ENCODE data around the gene TEP1. TPM values are rescaled to one million over a fixed set of nuclear protein-coding genes. Genes with fewer than 3 reads are reported as not detected.
A peak's percentile ranks its signal among the peaks of the same experiment; 100 is the strongest.
"Not testable (repeated sequence)": the region's sequence is repeated elsewhere in the genome, so short reads cannot be mapped to it uniquely, and the experiment has no call there.

TEP1 gene
- total and polyA plus RNA-seq, 4 donors = 10.3 to 62.4 (median 38.6) TPM

DNA sequence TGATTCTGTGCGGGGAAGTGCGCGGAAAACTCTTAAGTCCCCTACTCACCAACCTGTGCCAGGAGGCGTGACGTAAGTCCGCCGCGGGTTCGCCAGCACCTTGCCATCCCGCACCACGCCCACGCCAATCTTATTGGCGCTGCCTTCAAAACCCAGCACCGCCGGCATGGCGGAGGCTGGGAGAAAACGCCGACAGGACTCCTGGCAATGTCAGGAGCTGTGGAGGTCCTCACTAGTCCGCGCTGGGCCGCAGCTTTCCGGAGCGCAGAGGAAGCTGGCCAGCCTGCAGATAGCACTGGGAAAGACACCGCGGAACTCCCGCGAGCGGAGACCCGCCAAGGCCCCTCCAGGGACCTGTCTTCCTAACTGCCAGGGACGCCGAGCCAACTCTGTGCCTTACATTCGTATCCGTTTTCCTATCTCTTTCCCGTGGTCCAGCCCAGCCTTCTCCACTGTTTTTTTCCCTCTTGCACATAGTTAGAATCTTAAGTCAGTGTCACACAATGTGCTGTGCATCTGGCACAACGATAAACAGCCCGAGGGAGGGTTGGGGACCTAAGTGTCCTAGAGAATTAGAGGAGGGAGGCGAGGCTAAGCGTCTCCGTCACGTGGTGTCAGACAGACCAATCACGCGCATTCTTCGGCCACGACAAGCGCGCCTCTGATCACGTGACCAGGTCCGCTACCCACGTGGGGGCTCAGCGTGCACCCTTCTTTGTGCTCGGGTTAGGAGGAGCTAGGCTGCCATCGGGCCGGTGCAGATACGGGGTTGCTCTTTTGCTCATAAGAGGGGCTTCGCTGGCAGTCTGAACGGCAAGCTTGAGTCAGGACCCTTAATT, 41.4 kb upstream of the TEP1 start, which contains the start of the genes APEX1 and OSGEP:
APEX1 (plus strand) TSS at position 711 of the 839 bp plus-strand sequence. CDS start 420 bp downstream, outside the sequence.
OSGEP (minus strand) TSS at position 297 of the 839 bp plus-strand sequence; CDS start at position 168, 129 bp downstream.
- Histone ChIP-seq H3K36me3 (ENCODE audit: control insufficient read depth in 1 of 2, insufficient read depth in 2 of 2, low read length in 1 of 2) (peaks cover 0 to 6% of the 10 kb centered on the region in 2 donors), H3K27me3 (ENCODE audit: control insufficient read depth in 1 of 2, insufficient read depth in 2 of 2, low read length in 1 of 2) (no peaks in the 10 kb centered on the region), H3K9me3 (ENCODE audit: control insufficient read depth, low read length) (no peaks in the 10 kb centered on the region), H3K4me1 (ENCODE audit: control insufficient read depth in 1 of 2, insufficient read depth in 2 of 2, low read length in 2 of 2) (no peaks in the 10 kb centered on the region), H3K4me3 (ENCODE audit: low read length in 2 of 2) (peak within 1 kb of the TSS; percentile 68 to 91), H3K27ac (ENCODE audit: low read depth in 1 of 2, low read length in 2 of 2) (peak within 1 kb of the TSS; percentile 16 to 75)
- ATAC-seq (ENCODE audit: low FRiP score) (peak; percentile 98), DNase-seq (peak; percentile 99)
- 0% methylated on average over 56 of the region's 56 CpGs for WGBS, 2 donors
- intact Hi-C loops (cut with DNase I) = loop anchor here (1.0 to 5.0 kb wide), 4 partner anchors 15 to 158 kb away; partner anchors contain the start of genes TEP1 (in 2 of the 2), PARP2 (in 1 of the 2) and PNP (in 1 of the 2)

DNA sequence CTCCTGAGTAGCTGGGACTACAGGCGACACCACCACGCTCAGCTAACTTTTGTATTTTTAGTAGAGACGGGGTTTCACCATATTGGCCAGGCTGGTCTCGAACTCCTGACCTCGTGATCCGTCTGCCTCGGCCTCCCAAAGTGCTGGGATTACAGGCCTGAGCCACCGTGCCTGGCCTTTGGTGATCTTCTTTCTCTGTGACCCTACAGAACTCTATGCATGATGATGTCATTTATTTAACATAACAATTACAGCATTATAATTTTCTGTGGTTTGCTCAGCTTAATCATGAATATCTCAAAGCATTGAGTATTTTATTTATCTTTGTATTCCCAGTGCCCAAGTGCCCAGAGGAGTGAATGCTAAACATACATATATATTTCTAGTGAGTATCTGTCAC, 39.5 kb upstream of the TEP1 start:
- 90 to 93% methylated on average over 8 of the region's 8 CpGs for WGBS, 2 donors
- H3K4me1 ChIP-seq (ENCODE audit: control insufficient read depth in 1 of 2, insufficient read depth in 2 of 2, low read length in 2 of 2); H3K36me3 ChIP-seq (ENCODE audit: control insufficient read depth in 1 of 2, insufficient read depth in 2 of 2, low read length in 1 of 2); H3K27ac ChIP-seq (ENCODE audit: low read depth in 1 of 2, low read length in 2 of 2); H3K9me3 ChIP-seq (ENCODE audit: control insufficient read depth, low read length); H3K4me3 ChIP-seq (ENCODE audit: low read length in 2 of 2); intact Hi-C loops (cut with DNase I); DNase-seq; ATAC-seq (ENCODE audit: low FRiP score); H3K27me3 ChIP-seq (ENCODE audit: control insufficient read depth in 1 of 2, insufficient read depth in 2 of 2, low read length in 1 of 2): not testable (repeated sequence)

DNA sequence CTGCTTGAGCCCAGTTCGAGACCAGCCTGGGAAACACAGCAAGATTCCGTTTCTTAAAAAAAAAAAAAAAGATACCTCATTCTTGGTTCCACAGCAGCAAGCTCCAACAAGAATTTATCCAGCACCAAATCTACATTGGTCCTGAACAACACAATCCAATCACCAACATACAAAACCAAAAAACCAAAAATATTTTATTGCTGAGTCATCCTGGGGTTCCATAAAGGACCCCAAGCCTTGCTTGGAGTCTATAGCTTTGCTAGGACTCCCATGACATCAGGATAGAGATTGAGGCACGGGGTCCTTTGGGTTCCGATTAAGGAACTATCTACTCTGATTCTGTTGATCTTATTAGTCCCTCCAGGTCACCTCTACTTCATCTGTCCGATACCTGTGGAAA, 33.6 kb upstream of the TEP1 start:
- 95 to 98% methylated on average over 5 of the region's 5 CpGs for WGBS, 2 donors
- DNase-seq (no peak), ATAC-seq (ENCODE audit: low FRiP score) (no peak)
- no peaks in the 10 kb centered on the region for H3K27me3 ChIP-seq (ENCODE audit: control insufficient read depth in 1 of 2, insufficient read depth in 2 of 2, low read length in 1 of 2)
- H3K9me3 ChIP-seq (ENCODE audit: control insufficient read depth, low read length) = no peaks in the 10 kb centered on the region
- H3K4me1 ChIP-seq (ENCODE audit: control insufficient read depth in 1 of 2, insufficient read depth in 2 of 2, low read length in 2 of 2) = no peaks in the 10 kb centered on the region
- H3K4me3 ChIP-seq (ENCODE audit: low read length in 2 of 2) = no peak overlapping the region
- no peak overlapping the region for H3K27ac ChIP-seq (ENCODE audit: low read depth in 1 of 2, low read length in 2 of 2)
- intact Hi-C loops (cut with DNase I) = no loop called here
- peaks cover 6 to 11% of the 10 kb centered on the region in 2 donors for H3K36me3 ChIP-seq (ENCODE audit: control insufficient read depth in 1 of 2, insufficient read depth in 2 of 2, low read length in 1 of 2)

DNA sequence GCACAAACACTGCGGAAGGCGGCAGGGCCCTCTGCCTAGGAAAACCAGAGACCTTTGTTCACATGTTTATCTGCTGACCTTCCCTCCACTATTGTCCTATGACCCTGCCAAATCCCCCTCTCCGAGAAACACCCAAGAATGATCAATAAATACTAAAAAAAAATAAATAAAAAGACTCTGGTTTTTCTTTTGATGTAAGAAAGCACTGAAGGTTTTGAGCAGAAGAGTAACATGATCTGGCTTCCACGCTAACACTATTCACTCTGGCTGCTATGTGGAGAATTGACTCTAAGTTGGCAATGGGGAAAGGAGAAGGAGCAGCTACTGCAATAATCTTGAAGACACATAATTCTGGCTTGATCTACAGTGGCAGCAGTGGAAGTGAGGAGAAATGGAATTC, 30.3 kb upstream of the TEP1 start:
- DNase-seq; H3K27me3 ChIP-seq (ENCODE audit: control insufficient read depth in 1 of 2, insufficient read depth in 2 of 2, low read length in 1 of 2); H3K4me1 ChIP-seq (ENCODE audit: control insufficient read depth in 1 of 2, insufficient read depth in 2 of 2, low read length in 2 of 2); ATAC-seq (ENCODE audit: low FRiP score); H3K4me3 ChIP-seq (ENCODE audit: low read length in 2 of 2); H3K27ac ChIP-seq (ENCODE audit: low read depth in 1 of 2, low read length in 2 of 2); H3K9me3 ChIP-seq (ENCODE audit: control insufficient read depth, low read length); intact Hi-C loops (cut with DNase I): not testable (repeated sequence)
- WGBS, 2 donors = 88 to 95% methylated on average over 2 of the region's 4 CpGs
- peaks cover 2 to 11% of the 10 kb centered on the region in 2 donors for H3K36me3 ChIP-seq (ENCODE audit: control insufficient read depth in 1 of 2, insufficient read depth in 2 of 2, low read length in 1 of 2)

DNA sequence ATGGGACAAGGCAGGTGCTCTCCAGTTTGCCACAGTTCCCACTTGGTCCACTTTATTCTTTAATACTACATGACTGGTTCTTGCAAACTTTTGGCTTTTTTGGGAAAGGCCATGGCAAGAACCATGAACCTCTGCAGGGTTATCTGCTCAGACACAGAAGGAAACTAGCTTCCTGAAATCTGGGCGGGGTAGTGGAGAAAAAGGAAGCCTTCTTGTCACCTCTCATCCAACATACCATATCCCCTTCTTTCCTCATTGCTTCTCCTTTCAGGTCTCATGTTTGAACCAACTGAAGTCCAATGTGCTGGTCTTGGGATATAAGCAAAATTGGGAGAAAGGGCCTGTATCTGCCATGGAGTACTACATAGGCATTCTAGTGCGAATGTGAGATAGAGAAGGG, 28.2 kb upstream of the TEP1 start:
- no peaks in the 10 kb centered on the region for H3K4me1 ChIP-seq (ENCODE audit: control insufficient read depth in 1 of 2, insufficient read depth in 2 of 2, low read length in 2 of 2)
- H3K27ac ChIP-seq (ENCODE audit: low read depth in 1 of 2, low read length in 2 of 2) = no peak overlapping the region
- H3K4me3 ChIP-seq (ENCODE audit: low read length in 2 of 2) = no peak overlapping the region
- H3K27me3 ChIP-seq (ENCODE audit: control insufficient read depth in 1 of 2, insufficient read depth in 2 of 2, low read length in 1 of 2) = no peaks in the 10 kb centered on the region
- no peaks in the 10 kb centered on the region for H3K9me3 ChIP-seq (ENCODE audit: control insufficient read depth, low read length)
- intact Hi-C loops (cut with DNase I) = no loop called here
- no peak for ATAC-seq (ENCODE audit: low FRiP score)
- no peaks in the 10 kb centered on the region for H3K36me3 ChIP-seq (ENCODE audit: control insufficient read depth in 1 of 2, insufficient read depth in 2 of 2, low read length in 1 of 2)
- no peak for DNase-seq
- 94 to 95% methylated on average over 2 of the region's 2 CpGs for WGBS, 2 donors

DNA sequence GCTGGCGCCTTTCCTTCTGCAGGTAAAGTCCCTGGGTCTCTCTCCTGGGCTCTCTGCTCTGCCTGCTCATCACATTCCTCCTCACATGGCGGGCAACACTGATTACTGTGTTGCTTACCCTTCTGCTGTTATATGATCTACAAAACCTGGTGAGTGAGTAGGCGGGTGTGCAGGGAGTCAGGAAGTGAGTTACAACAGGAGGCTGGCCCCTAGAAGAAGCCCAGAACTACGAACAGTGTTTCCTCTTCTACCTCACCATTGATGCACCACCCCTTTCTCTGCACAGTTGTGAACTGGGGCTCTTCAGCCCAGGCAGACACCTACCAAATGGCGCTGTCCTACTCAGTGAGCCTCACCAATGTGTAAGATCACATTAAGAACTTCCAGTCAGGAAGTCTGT, 27.6 kb upstream of the TEP1 start:
- Histone ChIP-seq H3K27ac (ENCODE audit: low read depth in 1 of 2, low read length in 2 of 2) (no peak overlapping the region), H3K4me1 (ENCODE audit: control insufficient read depth in 1 of 2, insufficient read depth in 2 of 2, low read length in 2 of 2) (no peaks in the 10 kb centered on the region), H3K9me3 (ENCODE audit: control insufficient read depth, low read length) (no peaks in the 10 kb centered on the region), H3K27me3 (ENCODE audit: control insufficient read depth in 1 of 2, insufficient read depth in 2 of 2, low read length in 1 of 2) (no peaks in the 10 kb centered on the region), H3K36me3 (ENCODE audit: control insufficient read depth in 1 of 2, insufficient read depth in 2 of 2, low read length in 1 of 2) (no peaks in the 10 kb centered on the region), H3K4me3 (ENCODE audit: low read length in 2 of 2) (no peak overlapping the region)
- no peak for DNase-seq
- intact Hi-C loops (cut with DNase I) = no loop called here
- 71 to 85% methylated on average over 5 of the region's 5 CpGs for WGBS, 2 donors
- no peak for ATAC-seq (ENCODE audit: low FRiP score)

DNA sequence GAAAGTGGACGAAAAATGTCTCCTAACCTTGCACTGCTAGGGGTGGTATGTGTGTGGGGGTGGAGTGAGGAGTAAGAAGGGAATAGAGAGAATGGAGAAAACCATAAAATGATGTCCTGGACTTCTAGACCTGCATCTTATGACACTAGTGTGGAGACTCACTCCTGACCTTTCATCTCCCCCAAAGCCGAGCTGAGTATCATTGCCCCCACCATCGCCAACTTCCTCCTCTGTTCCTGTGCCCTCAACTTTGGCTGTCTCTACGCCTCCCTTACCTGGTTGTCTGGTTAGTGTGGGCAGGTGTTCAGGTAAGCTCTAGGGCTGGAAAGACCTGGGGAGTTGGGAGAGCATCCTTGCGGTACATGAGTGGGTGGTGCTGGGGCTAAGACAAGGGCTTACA, 27.2 kb upstream of the TEP1 start:
- Histone ChIP-seq H3K27ac (ENCODE audit: low read depth in 1 of 2, low read length in 2 of 2) (no peak overlapping the region), H3K36me3 (ENCODE audit: control insufficient read depth in 1 of 2, insufficient read depth in 2 of 2, low read length in 1 of 2) (no peaks in the 10 kb centered on the region), H3K4me3 (ENCODE audit: low read length in 2 of 2) (no peak overlapping the region), H3K4me1 (ENCODE audit: control insufficient read depth in 1 of 2, insufficient read depth in 2 of 2, low read length in 2 of 2) (no peaks in the 10 kb centered on the region), H3K27me3 (ENCODE audit: control insufficient read depth in 1 of 2, insufficient read depth in 2 of 2, low read length in 1 of 2) (no peaks in the 10 kb centered on the region), H3K9me3 (ENCODE audit: control insufficient read depth, low read length) (no peaks in the 10 kb centered on the region)
- ATAC-seq (ENCODE audit: low FRiP score) (no peak), DNase-seq (no peak)
- intact Hi-C loops (cut with DNase I) = no loop called here
- WGBS, 2 donors = 84 to 92% methylated on average over 5 of the region's 5 CpGs

DNA sequence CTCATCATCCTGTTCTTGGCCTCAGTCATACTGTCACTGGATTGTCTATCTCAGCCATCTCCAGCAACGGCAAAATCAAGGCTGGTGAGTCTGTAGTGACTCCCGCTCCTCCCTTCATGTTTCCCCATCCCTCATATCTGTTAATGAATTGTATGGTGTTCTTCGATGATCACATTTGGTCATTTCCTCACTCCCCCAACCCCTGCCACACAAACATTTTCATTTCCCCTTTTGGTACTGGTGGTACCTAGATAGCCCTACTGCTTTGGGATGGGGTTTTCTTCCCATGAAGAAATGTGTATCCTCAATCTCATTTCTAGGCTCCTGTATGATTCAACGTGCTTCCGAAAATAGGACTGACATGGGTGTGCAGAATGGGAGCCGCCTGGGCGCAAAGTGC, 25.4 kb upstream of the TEP1 start:
- no peaks in the 10 kb centered on the region for H3K27me3 ChIP-seq (ENCODE audit: control insufficient read depth in 1 of 2, insufficient read depth in 2 of 2, low read length in 1 of 2)
- H3K9me3 ChIP-seq (ENCODE audit: control insufficient read depth, low read length) = no peaks in the 10 kb centered on the region
- ATAC-seq (ENCODE audit: low FRiP score) (no peak), DNase-seq (no peak)
- H3K4me3 ChIP-seq (ENCODE audit: low read length in 2 of 2) = no peak overlapping the region
- H3K27ac ChIP-seq (ENCODE audit: low read depth in 1 of 2, low read length in 2 of 2) = no peak overlapping the region
- H3K36me3 ChIP-seq (ENCODE audit: control insufficient read depth in 1 of 2, insufficient read depth in 2 of 2, low read length in 1 of 2) = no peaks in the 10 kb centered on the region
- H3K4me1 ChIP-seq (ENCODE audit: control insufficient read depth in 1 of 2, insufficient read depth in 2 of 2, low read length in 2 of 2) = no peaks in the 10 kb centered on the region
- 83 to 90% methylated on average over 7 of the region's 7 CpGs for WGBS, 2 donors
- intact Hi-C loops (cut with DNase I) = no loop called here

DNA sequence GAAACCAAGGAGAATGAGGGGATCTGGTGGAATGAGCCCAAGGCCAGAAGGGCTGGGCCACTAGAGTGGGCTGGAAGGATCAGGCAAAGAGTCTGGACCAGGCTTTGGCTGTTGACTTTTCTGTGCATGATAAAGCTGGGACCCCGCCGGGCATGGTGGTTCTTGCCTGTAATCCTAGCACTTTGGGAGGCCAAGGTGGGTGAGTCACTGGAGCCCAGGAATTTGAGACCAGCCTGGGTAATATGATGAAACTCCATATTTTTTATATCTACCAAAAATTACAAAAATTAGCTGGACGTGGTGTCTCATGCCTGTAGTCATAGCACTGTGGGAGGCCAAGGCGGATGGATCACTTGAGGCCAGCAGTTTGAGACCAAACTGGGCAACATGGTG, 23.1 kb upstream of the TEP1 start:
- Histone ChIP-seq H3K9me3 (ENCODE audit: control insufficient read depth, low read length) (no peaks in the 10 kb centered on the region), H3K4me3 (ENCODE audit: low read length in 2 of 2) (no peak overlapping the region), H3K27ac (ENCODE audit: low read depth in 1 of 2, low read length in 2 of 2) (no peak overlapping the region), H3K27me3 (ENCODE audit: control insufficient read depth in 1 of 2, insufficient read depth in 2 of 2, low read length in 1 of 2) (no peaks in the 10 kb centered on the region), H3K36me3 (ENCODE audit: control insufficient read depth in 1 of 2, insufficient read depth in 2 of 2, low read length in 1 of 2) (no peaks in the 10 kb centered on the region), H3K4me1 (ENCODE audit: control insufficient read depth in 1 of 2, insufficient read depth in 2 of 2, low read length in 2 of 2) (no peaks in the 10 kb centered on the region)
- intact Hi-C loops (cut with DNase I) = no loop called here
- DNase-seq (no peak), ATAC-seq (ENCODE audit: low FRiP score) (no peak)
- WGBS, 2 donors = 92 to 96% methylated on average over 4 of the region's 4 CpGs
